K562 (cell line): ENCODE measurements around the gene SATB2. TPM values are rescaled to one million over a fixed set of nuclear protein-coding genes. Genes with fewer than 3 reads are reported as not detected.
A peak's percentile ranks its signal among the peaks of the same experiment; 100 is the strongest.

Experiments
- CLOCK ChIP-seq: fragments of 250-450 bp; sonication (Bioruptor Pico); IDR thresholded peaks from 2 replicates; pipeline ENCODE4 v1.4.0; 2020; ENCODE audit warnings: mild to moderate bottlenecking, moderate library complexity, borderline replicate concordance
- EP300 ChIP-seq: IDR thresholded peaks from 2 replicates; pipeline ENCODE4 v1.6.1; 2012; ENCODE audit warnings: low read length, improper control_type of control experiment
- FOXK2 ChIP-seq, 2 experiments: fragments of 450-650 bp; IDR thresholded peaks in 1 of 2; conservative IDR thresholded peaks in 1 of 2; 2 replicates each; pipeline ENCODE4 v1.6.1; 2016; ENCODE audit warnings: low read depth in 2 of 2, mild to moderate bottlenecking in 1 of 2
- HDAC8 ChIP-seq: fragments of 450-650 bp; IDR thresholded peaks from 2 replicates; pipeline ENCODE4 v1.6.1; 2016; ENCODE audit warnings: mild to moderate bottlenecking, missing genetic modification characterization, moderate library complexity, missing compliant biosample characterization
- IRF2 ChIP-seq: sonication (generic); formaldehyde crosslinking; IDR thresholded peaks from 2 replicates; pipeline ENCODE4 v1.8.1; 2022; ENCODE audit warnings: mild to moderate bottlenecking, missing genetic modification reagents
- JUN ChIP-seq, 2 experiments: sonication (generic) in 1 of 2; formaldehyde crosslinking in 1 of 2; IDR thresholded peaks; 2 replicates each; pipeline versions ENCODE4 v1.6.1 to v1.8.0; 2012 to 2022; ENCODE audit warnings: borderline replicate concordance in 2 of 2, mild to moderate bottlenecking in 2 of 2, improper control_type of control experiment in 1 of 2, low read depth in 1 of 2, low read length in 1 of 2, missing genetic modification reagents in 1 of 2
- MTA2 ChIP-seq: fragments of 450-650 bp; IDR thresholded peaks from 2 replicates; pipeline ENCODE4 v1.6.1; 2016; ENCODE audit warnings: low read depth
- NCOA4 ChIP-seq: fragments of 450-650 bp; IDR thresholded peaks from 2 replicates; pipeline ENCODE4 v1.6.1; 2018; ENCODE audit warnings: mild to moderate bottlenecking; ENCODE audit not compliant: partially characterized antibody
- POLR2AphosphoS5 ChIP-seq: IDR thresholded peaks from 2 replicates; pipeline ENCODE4 v1.6.1; 2011; ENCODE audit warnings: mild to moderate bottlenecking, low read depth, low read length, moderate library complexity; ENCODE audit not compliant: control insufficient read depth, insufficient read depth
- RHOXF2B ChIP-seq: fragments of 250-450 bp; sonication (Bioruptor Pico); conservative IDR thresholded peaks from 2 replicates; pipeline ENCODE4 v1.5.1; 2021
- SAP30 ChIP-seq: fragments of 200-600 bp; sonication (generic); IDR thresholded peaks from 2 replicates; pipeline ENCODE4 v1.6.1; 2012; ENCODE audit warnings: borderline replicate concordance, low read depth, mild to moderate bottlenecking, moderate library complexity, low read length, control low read depth, inconsistent platforms; ENCODE audit not compliant: insufficient read depth, poor library complexity, severe bottlenecking
- SNIP1 ChIP-seq: fragments of 450-650 bp; IDR thresholded peaks from 2 replicates; pipeline ENCODE4 v1.7.1; 2017; ENCODE audit warnings: low read depth, mild to moderate bottlenecking
- TARDBP ChIP-seq: fragments of 450-650 bp; IDR thresholded peaks from 2 replicates; pipeline ENCODE4 v1.6.1; 2016
- TEAD2 ChIP-seq: fragments of 450-650 bp; IDR thresholded peaks from 2 replicates; pipeline ENCODE4 v1.6.1; 2016; ENCODE audit warnings: missing genetic modification characterization, control low read depth, missing compliant biosample characterization
- YBX1 ChIP-seq: fragments of 450-650 bp; IDR thresholded peaks from 2 replicates; pipeline ENCODE4 v1.7.1; 2016; ENCODE audit warnings: mild to moderate bottlenecking
- ZBTB8A ChIP-seq: fragments of 450-650 bp; IDR thresholded peaks from 2 replicates; pipeline ENCODE4 v1.6.1; 2018; ENCODE audit warnings: mild to moderate bottlenecking, moderate library complexity; ENCODE audit not compliant: partially characterized antibody
- ZNF263 ChIP-seq: sonication (generic); formaldehyde crosslinking; IDR thresholded peaks from 2 replicates; pipeline ENCODE4 v1.8.0; 2022; ENCODE audit warnings: mild to moderate bottlenecking, missing genetic modification reagents, borderline replicate concordance
- ZNF696 ChIP-seq: fragments of 250-450 bp; sonication (Bioruptor Pico); conservative IDR thresholded peaks from 2 replicates; pipeline ENCODE4 v1.4.0; 2020; ENCODE audit warnings: mild to moderate bottlenecking, moderate library complexity
- ZNF75A ChIP-seq: fragments of 450-650 bp; formaldehyde crosslinking; IDR thresholded peaks from 2 replicates; pipeline ENCODE4 v1.4.0; 2020; ENCODE audit warnings: mild to moderate bottlenecking
- polyA plus RNA-seq, 8 experiments: library from polyadenylated mRNA; depleted of rRNA in 4 of 8; stranded (reverse) in 5 of 8; unstranded in 3 of 8; fragments of >200 nt; fragmentation: Nextera tagmentation in 2 of 8; fragmentation: Illumina TruSeq in 1 of 8; extraction: Ambion mirVana in 2 of 8; extraction: Trizol in 1 of 8; gene quantifications; 2 replicates each; pipeline versions ENCODE4 v1.2.1 to v1.2.3, GENCODE V29; 2011 to 2014; ENCODE audit warnings: inconsistent platforms in 1 of 8, missing spikeins in 1 of 8
- total RNA-seq, 7 experiments: library from RNA; depleted of rRNA in 6 of 7; stranded (reverse); fragments of >200 nt in 6 of 7; fragmentation: Illumina TruSeq in 2 of 7; extraction: Trizol in 2 of 7; gene quantifications; 2 replicates each; pipeline versions ENCODE4 v1.2.1 to v1.2.3, GENCODE V29; 2011 to 2021; ENCODE audit warnings: low replicate concordance in 1 of 7
- TF ChIP-seq, protein P1 (sequence below), 2 experiments: fragments of 450-650 bp; IDR thresholded peaks; 2 replicates each; pipeline ENCODE4 v1.6.1; 2018; ENCODE audit warnings: mild to moderate bottlenecking in 2 of 2, low read depth in 1 of 2; ENCODE audit not compliant: partially characterized antibody in 2 of 2
- TF ChIP-seq, protein P2 (sequence below): fragments of 450-650 bp; IDR thresholded peaks from 2 replicates; pipeline ENCODE4 v1.7.0; 2016; ENCODE audit warnings: borderline replicate concordance

Gene SATB2
- total and polyA plus RNA-seq, 9 of the 15 experiments (the other 6 are each of a cell fraction or from before 2014, with no cell fraction given): 4.5 to 34.0 (median 15.1) TPM

DNA sequence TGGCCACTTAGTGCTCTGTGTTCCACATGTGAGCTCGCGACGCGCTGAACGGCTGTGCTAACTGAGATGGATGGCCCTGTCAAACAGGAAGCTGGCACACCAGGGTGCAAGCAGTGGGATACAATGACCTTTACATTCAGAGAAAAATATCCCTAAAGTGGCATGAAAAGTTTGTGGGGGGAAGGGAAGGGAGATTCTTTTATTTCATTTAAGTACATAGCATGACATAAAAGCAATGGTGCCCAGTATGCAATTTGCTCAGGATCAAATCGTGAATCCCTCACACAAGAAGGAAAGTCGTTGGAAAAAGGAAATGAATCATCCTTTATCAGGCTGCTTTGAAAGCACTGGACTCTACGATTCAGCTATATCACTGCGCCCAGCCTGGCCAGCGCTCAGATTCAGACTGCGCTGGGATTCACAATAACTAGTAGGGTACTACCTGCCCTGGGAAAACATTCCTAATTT is 26.0 kb downstream of the SATB2 start (continued):
- TF ChIP-seq NCOA4 (no peak), ZBTB8A (no peak), YBX1 (no peak), SAP30 (no peak), ZNF263 (no peak), TEAD2 (tag) (no peak), TARDBP (no peak), JUN (IDR thresholded peaks at IDR 0.05; ENCODE audit: borderline replicate concordance, low read depth, low read length) (0 out of 2 replicates have a peak, but pooled peaks have one; percentile 48), JUN (CRISPR knock-in tag; IDR thresholded peaks at IDR 0.05; ENCODE audit: borderline replicate concordance) (no peak), ZNF75A (CRISPR knock-in tag) (no peak), IRF2 (CRISPR knock-in tag) (no peak), SNIP1 (no peak), CLOCK (CRISPR knock-in tag) (no peak), HDAC8 (tag) (no peak), ZNF696 (no peak), RHOXF2B (CRISPR knock-in tag) (no peak), FOXK2 (conservative IDR thresholded peaks at IDR 0.05 in 1 of 2, IDR thresholded peaks at IDR 0.05 in 1 of 2; ENCODE audit: low read depth in 2 of 2) (no peak), EP300 (peak; percentile 87), MTA2 (no peak), POLR2AphosphoS5 (0 out of 2 replicates have a peak, but pooled peaks have one; percentile 30)
- TF ChIP-seq, protein P1, sequence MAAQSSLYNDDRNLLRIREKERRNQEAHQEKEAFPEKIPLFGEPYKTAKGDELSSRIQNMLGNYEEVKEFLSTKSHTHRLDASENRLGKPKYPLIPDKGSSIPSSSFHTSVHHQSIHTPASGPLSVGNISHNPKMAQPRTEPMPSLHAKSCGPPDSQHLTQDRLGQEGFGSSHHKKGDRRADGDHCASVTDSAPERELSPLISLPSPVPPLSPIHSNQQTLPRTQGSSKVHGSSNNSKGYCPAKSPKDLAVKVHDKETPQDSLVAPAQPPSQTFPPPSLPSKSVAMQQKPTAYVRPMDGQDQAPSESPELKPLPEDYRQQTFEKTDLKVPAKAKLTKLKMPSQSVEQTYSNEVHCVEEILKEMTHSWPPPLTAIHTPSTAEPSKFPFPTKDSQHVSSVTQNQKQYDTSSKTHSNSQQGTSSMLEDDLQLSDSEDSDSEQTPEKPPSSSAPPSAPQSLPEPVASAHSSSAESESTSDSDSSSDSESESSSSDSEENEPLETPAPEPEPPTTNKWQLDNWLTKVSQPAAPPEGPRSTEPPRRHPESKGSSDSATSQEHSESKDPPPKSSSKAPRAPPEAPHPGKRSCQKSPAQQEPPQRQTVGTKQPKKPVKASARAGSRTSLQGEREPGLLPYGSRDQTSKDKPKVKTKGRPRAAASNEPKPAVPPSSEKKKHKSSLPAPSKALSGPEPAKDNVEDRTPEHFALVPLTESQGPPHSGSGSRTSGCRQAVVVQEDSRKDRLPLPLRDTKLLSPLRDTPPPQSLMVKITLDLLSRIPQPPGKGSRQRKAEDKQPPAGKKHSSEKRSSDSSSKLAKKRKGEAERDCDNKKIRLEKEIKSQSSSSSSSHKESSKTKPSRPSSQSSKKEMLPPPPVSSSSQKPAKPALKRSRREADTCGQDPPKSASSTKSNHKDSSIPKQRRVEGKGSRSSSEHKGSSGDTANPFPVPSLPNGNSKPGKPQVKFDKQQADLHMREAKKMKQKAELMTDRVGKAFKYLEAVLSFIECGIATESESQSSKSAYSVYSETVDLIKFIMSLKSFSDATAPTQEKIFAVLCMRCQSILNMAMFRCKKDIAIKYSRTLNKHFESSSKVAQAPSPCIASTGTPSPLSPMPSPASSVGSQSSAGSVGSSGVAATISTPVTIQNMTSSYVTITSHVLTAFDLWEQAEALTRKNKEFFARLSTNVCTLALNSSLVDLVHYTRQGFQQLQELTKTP (IDR thresholded peaks at IDR 0.05; ENCODE audit: low read depth in 1 of 2, partially characterized antibody in 2 of 2): no peak
- TF ChIP-seq, protein P2, sequence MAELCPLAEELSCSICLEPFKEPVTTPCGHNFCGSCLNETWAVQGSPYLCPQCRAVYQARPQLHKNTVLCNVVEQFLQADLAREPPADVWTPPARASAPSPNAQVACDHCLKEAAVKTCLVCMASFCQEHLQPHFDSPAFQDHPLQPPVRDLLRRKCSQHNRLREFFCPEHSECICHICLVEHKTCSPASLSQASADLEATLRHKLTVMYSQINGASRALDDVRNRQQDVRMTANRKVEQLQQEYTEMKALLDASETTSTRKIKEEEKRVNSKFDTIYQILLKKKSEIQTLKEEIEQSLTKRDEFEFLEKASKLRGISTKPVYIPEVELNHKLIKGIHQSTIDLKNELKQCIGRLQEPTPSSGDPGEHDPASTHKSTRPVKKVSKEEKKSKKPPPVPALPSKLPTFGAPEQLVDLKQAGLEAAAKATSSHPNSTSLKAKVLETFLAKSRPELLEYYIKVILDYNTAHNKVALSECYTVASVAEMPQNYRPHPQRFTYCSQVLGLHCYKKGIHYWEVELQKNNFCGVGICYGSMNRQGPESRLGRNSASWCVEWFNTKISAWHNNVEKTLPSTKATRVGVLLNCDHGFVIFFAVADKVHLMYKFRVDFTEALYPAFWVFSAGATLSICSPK: no peak
